HUES48 (cell line): ENCODE measurements around the gene TMEM74B.

Experiments used
- H3K27ac ChIP-seq: one replicate; pipeline ENCODE4 v1.7.0; 2013; ENCODE audit warnings: low read depth, low read length, inconsistent platforms
- H3K27me3 ChIP-seq: 2 replicates; pipeline ENCODE4 v1.6.1; 2013; ENCODE audit warnings: mild to moderate bottlenecking, low read length; ENCODE audit not compliant: control insufficient read depth, insufficient read depth
- H3K36me3 ChIP-seq: 2 replicates; pipeline ENCODE4 v1.6.1; 2013; ENCODE audit warnings: low read length; ENCODE audit not compliant: control insufficient read depth, insufficient read depth
- H3K4me1 ChIP-seq: 2 replicates; pipeline ENCODE4 v1.6.1; 2013; ENCODE audit warnings: mild to moderate bottlenecking, low read length; ENCODE audit not compliant: control insufficient read depth, insufficient read depth
- H3K4me3 ChIP-seq: 2 replicates; pipeline ENCODE4 v1.5.1; 2013; ENCODE audit warnings: mild to moderate bottlenecking, low read depth, low read length
- H3K9ac ChIP-seq: 2 replicates; pipeline ENCODE4 v1.6.1; 2013; ENCODE audit warnings: mild to moderate bottlenecking, low read depth, low read length, moderate library complexity
- H3K9me3 ChIP-seq: 2 replicates; pipeline ENCODE4 v1.6.1; 2013; ENCODE audit warnings: low read length; ENCODE audit not compliant: control insufficient read depth, insufficient read depth

The TMEM74B gene

GRCh38 chr20:1177680-1178079 is 7.1 kb downstream of the TMEM74B start:
- no peaks in the 10 kb centered on the region for H3K9me3 ChIP-seq
- H3K27me3 ChIP-seq, result peaks cover 6% of the 10 kb centered on the region
- H3K27ac ChIP-seq, result no peak overlapping the region
- no peak overlapping the region for H3K9ac ChIP-seq
- no peaks in the 10 kb centered on the region for H3K36me3 ChIP-seq
- H3K4me1 ChIP-seq, result 0 out of 2 replicates have a peak, but pooled peaks cover 3% of the 10 kb centered on the region
- H3K4me3 ChIP-seq, result no peak overlapping the region

- H3K4me3 ChIP-seq, result no peak overlapping the region
- H3K27ac ChIP-seq, result no peak overlapping the region
- no peaks in the 10 kb centered on the region for H3K27me3 ChIP-seq
- H3K9ac ChIP-seq, result no peak overlapping the region
- H3K9me3 ChIP-seq, result no peaks in the 10 kb centered on the region
- no peaks in the 10 kb centered on the region for H3K4me1 ChIP-seq
- peaks cover 9% of the 10 kb centered on the region; the same call in 1 of the 2 replicates for H3K36me3 ChIP-seq
These were observed 10.0 kb downstream of the TMEM74B start for GRCh38 chr20:1174787-1175186.

GRCh38 chr20:1173698-1174097 is 11.1 kb downstream of the TMEM74B start:
- Histone ChIP-seq H3K36me3 (peaks cover 20% of the 10 kb centered on the region; the same call in 1 of the 2 replicates), H3K9ac (no peak overlapping the region), H3K27me3 (no peaks in the 10 kb centered on the region), H3K4me3 (no peak overlapping the region), H3K4me1 (no peaks in the 10 kb centered on the region), H3K27ac (no peak overlapping the region), H3K9me3 (no peaks in the 10 kb centered on the region)

- Histone ChIP-seq H3K36me3 (peaks cover 41% of the 10 kb centered on the region), H3K27ac (no peak overlapping the region)
These were observed 13.2 kb downstream of the TMEM74B start for GRCh38 chr20:1171461-1172093.

GRCh38 chr20:1169224-1169623 is 15.6 kb downstream of the TMEM74B start:
- no peaks in the 10 kb centered on the region for H3K4me1 ChIP-seq
- H3K4me3 ChIP-seq, result no peak overlapping the region
- no peak overlapping the region for H3K9ac ChIP-seq
- H3K27me3 ChIP-seq, result no peaks in the 10 kb centered on the region
- peaks cover 64% of the 10 kb centered on the region for H3K36me3 ChIP-seq
- H3K27ac ChIP-seq, result no peak overlapping the region
- no peaks in the 10 kb centered on the region for H3K9me3 ChIP-seq

More at GRCh38 chr20:1171461-1172093, 13.2 kb downstream of the TMEM74B start:
- no peaks in the 10 kb centered on the region for H3K9me3 ChIP-seq
- H3K4me1 ChIP-seq, result no peaks in the 10 kb centered on the region
- no peak overlapping the region for H3K9ac ChIP-seq
- no peaks in the 10 kb centered on the region for H3K27me3 ChIP-seq
- H3K4me3 ChIP-seq, result no peak overlapping the region

DNA sequence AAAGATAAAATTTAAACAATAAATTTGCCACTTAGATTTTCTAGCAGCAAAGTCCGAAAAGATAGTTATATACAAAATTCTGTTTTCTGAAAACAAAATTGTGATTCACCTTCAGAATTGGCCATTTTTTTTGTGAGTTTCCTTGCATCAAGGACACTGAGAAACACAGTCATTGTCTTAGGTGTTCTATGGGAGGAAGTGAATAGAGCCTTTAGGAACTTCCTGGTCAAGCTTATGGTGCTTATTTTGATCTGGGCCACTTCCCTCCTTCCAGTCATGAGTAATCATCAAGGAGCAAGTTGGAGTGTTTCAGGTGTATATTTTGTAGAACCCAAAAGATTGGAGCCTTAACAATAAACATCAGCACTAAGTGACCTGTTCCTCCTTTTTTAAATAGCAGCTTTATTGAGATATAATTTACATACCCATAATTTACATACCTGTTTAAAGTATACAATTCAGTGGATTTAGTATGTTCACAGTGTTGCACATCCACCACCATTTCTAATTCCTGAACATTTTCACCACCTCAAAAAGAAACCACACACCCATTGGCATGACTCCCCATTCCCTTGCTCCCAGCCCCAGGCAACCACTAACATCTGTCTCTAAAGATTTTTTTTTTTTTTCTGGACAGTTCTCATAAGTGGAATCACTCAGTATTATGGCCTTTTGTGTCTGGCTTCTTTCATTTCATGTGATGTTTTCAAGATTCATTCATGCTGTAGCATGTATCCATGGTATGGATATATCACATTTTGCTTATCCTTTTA is 17.6 kb downstream of the TMEM74B start:
- H3K4me3 ChIP-seq, result no peak overlapping the region
- peaks cover 79% of the 10 kb centered on the region for H3K36me3 ChIP-seq
- H3K9me3 ChIP-seq, result no peaks in the 10 kb centered on the region
- no peaks in the 10 kb centered on the region for H3K27me3 ChIP-seq
- H3K4me1 ChIP-seq, result no peaks in the 10 kb centered on the region
- H3K27ac ChIP-seq, result no peak overlapping the region
- H3K9ac ChIP-seq, result no peak overlapping the region

GRCh38 chr20:1165941-1166340 is 18.8 kb downstream of the TMEM74B start:
- Histone ChIP-seq H3K4me3 (no peak overlapping the region), H3K4me1 (no peaks in the 10 kb centered on the region), H3K27me3 (no peaks in the 10 kb centered on the region), H3K9ac (no peak overlapping the region), H3K9me3 (no peaks in the 10 kb centered on the region), H3K27ac (no peak overlapping the region), H3K36me3 (peaks cover 90% of the 10 kb centered on the region)

GRCh38 chr20:1165521-1165920 is 19.3 kb downstream of the TMEM74B start:
- H3K4me3 ChIP-seq, result no peak overlapping the region
- no peaks in the 10 kb centered on the region for H3K27me3 ChIP-seq
- no peak overlapping the region for H3K27ac ChIP-seq
- H3K36me3 ChIP-seq, result peaks cover 93% of the 10 kb centered on the region
- no peaks in the 10 kb centered on the region for H3K9me3 ChIP-seq
- no peaks in the 10 kb centered on the region for H3K4me1 ChIP-seq
- H3K9ac ChIP-seq, result no peak overlapping the region

DNA sequence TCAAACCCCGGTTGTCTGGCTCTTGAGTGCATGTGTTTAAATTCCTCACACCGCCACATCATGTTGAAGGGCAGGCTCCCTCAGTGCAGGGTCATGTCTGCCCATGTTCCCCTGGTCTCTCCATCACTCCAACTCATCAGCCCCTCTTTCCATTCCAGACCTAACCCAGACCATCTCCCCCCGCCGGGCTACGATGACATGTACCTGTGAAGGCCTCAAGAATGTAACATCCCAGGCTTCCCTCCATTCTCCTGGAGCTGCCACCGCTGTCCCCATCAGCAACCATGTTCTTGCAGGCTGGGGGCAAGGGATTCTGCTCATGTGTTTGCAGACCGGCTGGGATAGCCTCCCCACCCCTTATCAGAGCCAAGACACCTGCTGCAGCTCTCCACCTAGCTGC is 19.9 kb downstream of the TMEM74B start:
- Histone ChIP-seq H3K9me3 (no peaks in the 10 kb centered on the region), H3K4me3 (no peak overlapping the region), H3K27me3 (no peaks in the 10 kb centered on the region), H3K9ac (no peak overlapping the region), H3K4me1 (no peaks in the 10 kb centered on the region), H3K27ac (no peak overlapping the region), H3K36me3 (peaks cover 92% of the 10 kb centered on the region)

DNA sequence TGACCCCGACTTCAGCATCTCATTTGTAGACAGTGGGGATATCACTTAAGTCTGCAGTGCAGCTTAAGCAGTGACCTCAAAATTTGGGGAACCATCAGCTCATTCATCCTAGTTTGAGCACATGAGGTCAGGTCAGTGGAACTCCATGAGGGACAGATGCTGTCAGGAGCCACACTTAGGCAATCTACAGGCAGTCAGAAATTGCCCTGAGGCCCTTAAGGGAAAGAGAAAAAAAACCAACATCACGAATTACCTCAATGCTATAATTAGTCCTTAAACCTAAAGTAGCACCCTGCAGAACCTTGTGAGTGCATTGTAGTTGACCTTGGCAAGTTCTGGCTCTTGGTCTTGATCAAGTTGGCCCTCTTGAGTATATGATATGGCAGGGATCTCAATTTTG is 21.1 kb downstream of the TMEM74B start:
- Histone ChIP-seq H3K27me3 (no peaks in the 10 kb centered on the region), H3K36me3 (peaks cover 85% of the 10 kb centered on the region), H3K4me3 (no peak overlapping the region), H3K9ac (no peak overlapping the region), H3K27ac (no peak overlapping the region), H3K9me3 (no peaks in the 10 kb centered on the region), H3K4me1 (no peaks in the 10 kb centered on the region)

DNA sequence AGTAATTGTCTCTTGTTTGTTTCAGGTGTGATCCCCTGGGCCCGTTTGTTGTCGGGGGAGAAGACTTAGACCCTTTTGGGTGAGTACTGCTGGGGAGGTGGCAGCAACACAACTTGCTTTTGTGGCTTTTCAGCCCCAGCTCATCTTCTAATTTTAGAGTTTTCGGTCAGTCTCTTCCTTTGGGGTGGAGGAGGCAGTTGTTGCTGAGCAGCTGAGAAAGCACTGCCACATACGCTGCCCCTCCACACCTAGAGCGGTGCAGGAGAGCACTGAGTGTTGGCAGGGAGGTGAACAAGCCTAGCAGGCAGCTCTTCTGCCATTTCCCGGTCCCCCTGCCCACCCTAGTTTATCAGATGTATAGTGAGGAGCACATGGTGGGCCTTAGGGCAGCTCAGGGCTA is 21.7 kb downstream of the TMEM74B start:
- Histone ChIP-seq H3K4me1 (no peaks in the 10 kb centered on the region), H3K4me3 (no peak overlapping the region), H3K36me3 (peaks cover 79% of the 10 kb centered on the region), H3K9ac (no peak overlapping the region), H3K27me3 (no peaks in the 10 kb centered on the region), H3K27ac (no peak overlapping the region), H3K9me3 (no peaks in the 10 kb centered on the region)
